RWPE1 (cell line): ENCODE data around the gene PDE4D.

Experiments
- CTCF ChIA-PET: fragments of 350-600 bp; sonication (Branson Sonifier 250); formaldehyde crosslinking; extraction: SDS; loops from one replicate; lab custom pipeline; 2021; lab: Yijun Ruan, JAX
- POLR2A ChIA-PET: fragments of 400-600 bp; formaldehyde crosslinking; extraction: SDS; loops from one replicate; lab custom pipeline; 2020; ENCODE audit warnings: antibody characterized with exemption; ENCODE audit not compliant: low non-redundant PET; lab: Yijun Ruan, JAX
- DNase-seq: peaks from one replicate; pipeline ENCODE4 v3.0.0; 2012; ENCODE audit warnings: low spot score
- H3K27ac ChIP-seq: fragments of 450-650 bp; 2 replicates; pipeline ENCODE4 v1.5.1; 2017
- TF ChIP-seq, protein P1 (sequence below): fragments of 450-650 bp; conservative IDR thresholded peaks from 2 replicates; pipeline ENCODE4 v1.5.1; 2017; ENCODE audit warnings: low read depth, mild to moderate bottlenecking

PDE4D gene

DNA sequence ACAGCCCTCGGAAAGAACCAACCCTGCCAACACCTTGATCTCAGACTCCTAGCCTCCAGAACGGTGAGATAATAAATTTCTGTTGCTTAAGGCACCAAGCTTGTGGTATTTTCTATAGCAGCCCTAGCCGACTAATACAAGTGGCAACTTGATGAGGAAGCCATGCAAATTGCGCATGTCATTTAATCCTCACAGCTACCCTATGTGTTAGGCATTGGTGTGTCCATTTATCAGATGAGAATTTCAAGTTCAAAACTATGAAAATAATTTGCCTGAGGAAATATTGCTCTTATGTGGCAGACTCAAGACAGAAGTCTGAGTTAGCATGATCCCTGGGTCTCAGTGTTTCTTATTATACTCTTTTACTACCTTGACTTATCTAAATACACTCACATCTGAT lies 264.0 kb downstream of the PDE4D start:
- CTCF ChIA-PET: interaction anchor here (0.7 kb wide), 1 partner anchor 14 kb away, joined by 4 read pairs; no protein-coding TSS in a partner anchor
- POLR2A ChIA-PET: no interaction called here

DNA sequence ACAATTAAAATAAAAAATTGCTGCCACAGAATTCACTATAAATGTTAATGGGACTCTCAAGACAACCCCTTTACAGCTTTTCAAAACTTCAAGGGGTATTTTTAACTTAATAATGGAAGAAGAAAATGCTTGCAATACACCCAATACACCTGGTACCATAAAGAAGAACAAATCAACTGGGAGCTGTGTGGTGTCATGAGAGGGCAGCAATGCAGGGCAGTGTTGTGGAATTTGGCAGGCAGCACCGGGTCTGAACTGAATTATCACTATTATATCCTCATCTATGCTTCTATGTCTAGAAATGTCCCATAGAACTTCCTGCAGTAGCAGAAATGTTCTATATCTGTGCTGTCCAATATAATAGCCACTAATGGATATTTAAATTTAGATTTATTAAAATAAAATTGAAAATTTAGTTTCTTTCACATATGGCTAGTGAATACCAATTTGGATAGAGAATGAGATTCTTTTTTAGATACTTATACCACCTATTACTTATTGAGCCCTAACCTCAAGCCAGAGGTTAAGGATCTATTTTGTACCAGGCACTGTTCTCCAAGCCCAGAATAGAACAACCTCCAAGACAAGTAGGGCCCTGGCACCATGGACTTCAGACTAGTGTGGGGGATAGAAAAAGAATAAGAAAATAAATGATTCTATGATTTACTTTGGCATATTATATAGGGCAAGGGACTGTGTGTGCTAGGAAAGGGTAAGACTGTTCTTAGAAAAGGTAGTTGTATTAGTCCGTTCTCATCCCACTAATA lies 265.3 kb downstream of the PDE4D start:
- H3K27ac ChIP-seq: no peak overlapping the region
- POLR2A ChIA-PET: no interaction called here
- CTCF ChIA-PET: no interaction called here
- no peak for DNase-seq
- TF ChIP-seq, protein P1, sequence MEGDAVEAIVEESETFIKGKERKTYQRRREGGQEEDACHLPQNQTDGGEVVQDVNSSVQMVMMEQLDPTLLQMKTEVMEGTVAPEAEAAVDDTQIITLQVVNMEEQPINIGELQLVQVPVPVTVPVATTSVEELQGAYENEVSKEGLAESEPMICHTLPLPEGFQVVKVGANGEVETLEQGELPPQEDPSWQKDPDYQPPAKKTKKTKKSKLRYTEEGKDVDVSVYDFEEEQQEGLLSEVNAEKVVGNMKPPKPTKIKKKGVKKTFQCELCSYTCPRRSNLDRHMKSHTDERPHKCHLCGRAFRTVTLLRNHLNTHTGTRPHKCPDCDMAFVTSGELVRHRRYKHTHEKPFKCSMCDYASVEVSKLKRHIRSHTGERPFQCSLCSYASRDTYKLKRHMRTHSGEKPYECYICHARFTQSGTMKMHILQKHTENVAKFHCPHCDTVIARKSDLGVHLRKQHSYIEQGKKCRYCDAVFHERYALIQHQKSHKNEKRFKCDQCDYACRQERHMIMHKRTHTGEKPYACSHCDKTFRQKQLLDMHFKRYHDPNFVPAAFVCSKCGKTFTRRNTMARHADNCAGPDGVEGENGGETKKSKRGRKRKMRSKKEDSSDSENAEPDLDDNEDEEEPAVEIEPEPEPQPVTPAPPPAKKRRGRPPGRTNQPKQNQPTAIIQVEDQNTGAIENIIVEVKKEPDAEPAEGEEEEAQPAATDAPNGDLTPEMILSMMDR: no peak

More for the DNA sequence above, 264.0 kb downstream of the PDE4D start:
- TF ChIP-seq, protein P1: no peak
- no peak for DNase-seq
- no peak overlapping the region for H3K27ac ChIP-seq

DNA sequence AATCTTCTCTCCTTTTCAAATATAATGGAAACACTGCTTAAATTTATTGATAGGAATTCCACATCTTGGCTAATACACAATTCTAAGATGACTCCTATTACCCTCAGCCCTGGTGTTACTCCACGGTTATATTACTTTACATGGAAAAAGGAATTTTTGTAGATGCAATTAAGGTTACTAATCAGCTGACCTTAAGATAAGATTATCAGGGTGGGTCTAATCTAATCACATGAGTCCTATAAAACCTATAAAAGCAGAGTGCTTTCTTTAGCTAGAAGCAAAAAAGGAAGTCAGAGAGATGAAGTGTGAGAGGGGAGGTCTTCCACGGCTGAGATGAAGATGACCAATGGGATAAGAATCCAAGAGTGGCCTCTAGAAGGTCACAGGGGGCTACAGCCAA lies 268.6 kb downstream of the PDE4D start:
- TF ChIP-seq, protein P1: no peak
- POLR2A ChIA-PET: no interaction called here
- H3K27ac ChIP-seq: no peak overlapping the region
- DNase-seq: no peak
- CTCF ChIA-PET: no interaction called here

DNA sequence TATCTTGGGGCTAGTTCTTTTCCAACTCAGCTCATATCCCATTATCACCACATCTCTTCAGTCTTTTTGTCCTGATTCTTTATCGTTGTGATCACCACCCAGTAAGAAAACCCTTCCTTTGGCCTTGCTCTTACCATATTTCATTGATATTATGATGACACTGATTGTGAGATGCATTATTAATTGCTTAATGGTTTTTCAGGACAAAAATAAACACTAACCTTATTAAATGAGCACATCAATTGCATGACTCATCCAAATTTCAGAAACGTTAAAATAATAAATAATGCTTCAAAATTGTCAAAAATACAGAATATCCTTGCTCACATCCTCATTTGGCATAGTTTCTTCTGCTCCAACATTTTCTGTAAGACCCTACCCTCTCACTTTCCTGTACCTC lies 270.7 kb downstream of the PDE4D start:
- POLR2A ChIA-PET: no interaction called here
- CTCF ChIA-PET: no interaction called here
- TF ChIP-seq, protein P1: no peak
- H3K27ac ChIP-seq: no peak overlapping the region
- DNase-seq: no peak

DNA sequence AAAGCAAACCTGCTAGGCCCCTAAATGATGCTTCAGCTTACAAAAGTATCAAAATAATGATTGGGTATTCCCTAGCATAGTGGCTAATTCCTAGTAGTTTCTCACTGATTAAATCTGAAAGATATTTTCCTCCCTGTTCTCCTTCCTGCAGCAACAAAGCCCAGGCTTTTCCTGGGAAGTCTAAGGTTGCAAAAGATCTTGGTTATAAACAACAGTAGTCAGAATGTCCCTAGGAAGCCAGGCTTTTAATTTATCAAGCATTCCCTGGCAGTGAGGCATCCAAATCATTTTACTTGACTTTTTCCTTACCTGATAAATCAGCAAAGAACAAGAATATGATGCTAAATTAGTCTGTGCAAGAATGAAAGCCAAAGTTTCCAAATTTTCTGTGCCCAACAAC lies 272.0 kb downstream of the PDE4D start:
- ChIA-PET CTCF (no interaction called here), POLR2A (no interaction called here)
- TF ChIP-seq, protein P1: no peak
- no peak overlapping the region for H3K27ac ChIP-seq
- DNase-seq: no peak

DNA sequence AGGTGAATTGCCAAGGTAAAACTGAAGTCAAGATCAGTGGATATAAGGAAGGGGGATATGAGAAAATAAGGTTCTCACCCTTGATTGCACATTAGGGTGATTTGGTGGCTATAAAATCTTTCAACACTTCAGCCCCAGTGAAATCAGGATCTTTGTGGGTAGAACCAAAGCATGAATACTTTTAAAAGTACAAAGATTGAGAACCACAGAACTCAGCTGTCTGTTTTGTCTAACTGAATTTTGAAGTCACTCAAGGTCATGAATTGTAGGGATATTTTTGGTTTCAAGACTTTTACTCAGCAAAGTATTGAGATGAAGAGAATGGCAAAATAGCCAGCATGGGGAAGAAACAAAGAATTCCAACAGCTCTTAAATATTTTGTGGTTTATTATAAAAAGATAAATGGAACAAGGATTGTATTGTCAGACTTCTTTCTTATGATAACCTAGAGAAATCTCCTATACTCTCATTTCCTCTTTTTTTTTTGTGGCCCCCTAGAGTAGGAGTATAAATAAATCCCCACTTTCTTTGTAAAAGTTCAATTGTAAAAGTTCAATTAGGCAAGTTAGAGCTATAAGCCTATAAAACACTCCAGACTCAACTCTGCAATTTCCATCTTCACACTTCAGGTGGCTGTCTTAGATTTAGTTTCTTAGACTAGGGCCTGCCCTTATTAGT lies 272.9 kb downstream of the PDE4D start:
- no peak overlapping the region for H3K27ac ChIP-seq
- ChIA-PET CTCF (no interaction called here), POLR2A (no interaction called here)
- no peak for DNase-seq
- TF ChIP-seq, protein P1: no peak
